PC-9 (cell line): ENCODE data around the gene SLC29A4. TPM values are rescaled to one million over a fixed set of nuclear protein-coding genes. Genes with fewer than 3 reads are reported as not detected.

Source experiments
- BruUV-seq: library from RNA; stranded (reverse); fragments of 400-500 nt; replicated peaks from 2 replicates; lab custom pipeline; 2021; lab: Mats Ljungman, UMichigan
- CTCF ChIA-PET: fragments of 300-600 bp; sonication (Branson Sonifier 250); formaldehyde crosslinking; loops from one replicate; lab custom pipeline; 2022; ENCODE audit warnings: antibody characterized with exemption; lab: Charles Lee
- POLR2A ChIA-PET: fragments of 300-600 bp; sonication (Branson Sonifier 250); formaldehyde crosslinking; loops from one replicate; lab custom pipeline; 2022; ENCODE audit warnings: antibody characterized with exemption; ENCODE audit not compliant: unreplicated experiment; lab: Charles Lee
- DNase-seq, 2 experiments: peaks; one replicate each; pipeline versions ENCODE4 v3.0.0 to v3.0.0-alpha.2; 2015 to 2022; ENCODE audit warnings: mixed read lengths in 1 of 2
- H2AFZ ChIP-seq: fragments of 200-600 bp; sonication (generic); 2 replicates; pipeline ENCODE4 v1.8.1; 2017; ENCODE audit warnings: antibody characterized with exemption
- H3F3A ChIP-seq: fragments of 200-600 bp; sonication (generic); 2 replicates; pipeline ENCODE4 v1.8.1; 2017; ENCODE audit warnings: antibody characterized with exemption, mild to moderate bottlenecking, low read depth; ENCODE audit not compliant: insufficient read depth
- H3K27ac ChIP-seq: fragments of 200-600 bp; sonication (generic); 2 replicates; pipeline ENCODE4 v1.6.1; 2016; ENCODE audit warnings: mixed run types
- H3K27me3 ChIP-seq: fragments of 200-600 bp; sonication (generic); 2 replicates; pipeline ENCODE4 v1.6.1; 2016; ENCODE audit warnings: low read depth, mixed run types; ENCODE audit not compliant: insufficient read depth
- H3K36me3 ChIP-seq: fragments of 200-600 bp; sonication (generic); 2 replicates; pipeline ENCODE4 v1.6.1; 2016; ENCODE audit warnings: low read depth, mixed run types
- H3K4me1 ChIP-seq: fragments of 200-600 bp; sonication (generic); replicated peaks from 2 replicates; pipeline ENCODE4 v1.6.1; 2016; ENCODE audit warnings: mixed run types; ENCODE audit not compliant: insufficient read depth
- H3K4me2 ChIP-seq: fragments of 200-600 bp; sonication (generic); 2 replicates; pipeline ENCODE4 v1.6.1; 2017; ENCODE audit warnings: mixed run types
- H3K4me3 ChIP-seq: fragments of 200-600 bp; sonication (generic); 2 replicates; pipeline ENCODE4 v1.6.1; 2016; ENCODE audit warnings: mixed run types
- H3K79me2 ChIP-seq: fragments of 200-600 bp; sonication (generic); 2 replicates; pipeline ENCODE4 v1.6.1; 2017; ENCODE audit warnings: low read depth, mixed run types
- H3K9me2 ChIP-seq: fragments of 200-600 bp; sonication (generic); 2 replicates; pipeline ENCODE4 v1.8.1; 2017; ENCODE audit warnings: mild to moderate bottlenecking; ENCODE audit not compliant: insufficient read depth
- H3K9me3 ChIP-seq: fragments of 200-600 bp; sonication (generic); 2 replicates; pipeline ENCODE4 v1.8.1; 2016; ENCODE audit warnings: low read depth; ENCODE audit not compliant: insufficient read depth
- H4K20me1 ChIP-seq: fragments of 200-600 bp; sonication (generic); 2 replicates; pipeline ENCODE4 v1.8.1; 2017; ENCODE audit not compliant: insufficient read depth
- CTCF ChIP-seq: fragments of 200-600 bp; sonication (generic); conservative IDR thresholded peaks from 2 replicates; pipeline ENCODE4 v1.6.1; 2017; ENCODE audit warnings: mixed run types, antibody characterized with exemption, mild to moderate bottlenecking, moderate library complexity
- EZH2 ChIP-seq: fragments of 200-600 bp; sonication (generic); IDR thresholded peaks from 2 replicates; pipeline ENCODE4 v1.8.0; 2017; ENCODE audit warnings: antibody characterized with exemption, low read depth
- intact Hi-C: fragments of 100-400 bp; cut with micrococcal nuclease; formaldehyde crosslinking; loops from one replicate; pipeline ENCODE4 v1.10.0; 2022; ENCODE audit not compliant: unreplicated experiment
- total RNA-seq: library from RNA; stranded (reverse); gene quantifications from 2 replicates; pipeline ENCODE4 v1.2.3, GENCODE V29; 2021

SLC29A4 gene
- total RNA-seq, 1 experiment from 2014 or later, result 7.9 TPM

GRCh38 chr7:5342631-5343030, 59.9 kb downstream of the SLC29A4 start:
- Histone ChIP-seq H3K36me3 (peaks cover 49% of the 10 kb centered on the region), H4K20me1 (peaks cover 40% of the 10 kb centered on the region), H3K9me3 (no peaks in the 10 kb centered on the region), H2AFZ (no peak overlapping the region), H3F3A (peaks cover 11% of the 10 kb centered on the region), H3K4me2 (no peak overlapping the region), H3K79me2 (no peaks in the 10 kb centered on the region; the same call in 1 of the 2 replicates), H3K4me3 (no peak overlapping the region), H3K4me1 (no peaks in the 10 kb centered on the region), H3K27ac (no peak overlapping the region), H3K9me2 (no peaks in the 10 kb centered on the region), H3K27me3 (no peaks in the 10 kb centered on the region)
- ChIA-PET CTCF (no interaction called here), POLR2A (no interaction called here)
- no peak for DNase-seq
- TF ChIP-seq CTCF (no peak), EZH2 (no peak)
- intact Hi-C loops, result no loop called here
- BruUV-seq, result no TSS peak

- CTCF ChIA-PET, result no interaction called here
- Histone ChIP-seq H3K4me2 (no peak overlapping the region), H3K4me3 (no peak overlapping the region), H3K27ac (no peak overlapping the region), H2AFZ (no peak overlapping the region), H3K27me3 (no peaks in the 10 kb centered on the region), H3F3A (peaks cover 8% of the 10 kb centered on the region; the same call in 1 of the 2 replicates), H3K36me3 (peaks cover 47% of the 10 kb centered on the region), H3K9me2 (no peaks in the 10 kb centered on the region), H3K79me2 (no peaks in the 10 kb centered on the region; the same call in 1 of the 2 replicates), H3K4me1 (no peaks in the 10 kb centered on the region), H4K20me1 (peaks cover 39% of the 10 kb centered on the region), H3K9me3 (no peaks in the 10 kb centered on the region)
- POLR2A ChIA-PET, result no interaction called here
- no TSS peak for BruUV-seq
- intact Hi-C loops, result no loop called here
- DNase-seq, result no peak
- TF ChIP-seq CTCF (no peak), EZH2 (no peak)
These were observed 61.1 kb downstream of the SLC29A4 start for GRCh38 chr7:5343884-5344283.

GRCh38 chr7:5344342-5344741, 61.6 kb downstream of the SLC29A4 start:
- BruUV-seq, result no TSS peak
- no peak for DNase-seq
- H3K79me2 ChIP-seq, result no peaks in the 10 kb centered on the region; the same call in 1 of the 2 replicates
- TF ChIP-seq CTCF (no peak), EZH2 (no peak)
- H3K4me1 ChIP-seq, result no peaks in the 10 kb centered on the region
- no peak overlapping the region for H3K27ac ChIP-seq
- no peak overlapping the region for H3K4me3 ChIP-seq
- ChIA-PET POLR2A (no interaction called here), CTCF (no interaction called here)
- H3K36me3 ChIP-seq, result peaks cover 43% of the 10 kb centered on the region
- H3K9me3 ChIP-seq, result no peaks in the 10 kb centered on the region
- no peaks in the 10 kb centered on the region for H3K9me2 ChIP-seq
- no peaks in the 10 kb centered on the region for H3K27me3 ChIP-seq
- peaks cover 38% of the 10 kb centered on the region for H4K20me1 ChIP-seq
- no peak overlapping the region for H2AFZ ChIP-seq
- H3K4me2 ChIP-seq, result no peak overlapping the region
- H3F3A ChIP-seq, result peaks cover 6% of the 10 kb centered on the region; the same call in 1 of the 2 replicates
- intact Hi-C loops, result no loop called here
